AG09309 (cell line): ENCODE data around the gene ATP6V1G2.

ENCODE experiments used
- DNase-seq: peaks from one replicate; pipeline ENCODE4 v3.0.0-alpha.2; 2010; ENCODE audit warnings: low read depth
- H3K4me3 ChIP-seq: 2 replicates; pipeline ENCODE4 v1.5.1; 2011; ENCODE audit warnings: mild to moderate bottlenecking, low read depth, low read length, moderate library complexity; ENCODE audit not compliant: control insufficient read depth
- CTCF ChIP-seq: IDR thresholded peaks from 2 replicates; pipeline ENCODE4 v1.5.1; 2011; ENCODE audit warnings: mild to moderate bottlenecking, low read depth, low read length, inconsistent platforms; ENCODE audit not compliant: insufficient read depth, control insufficient read depth; ENCODE audit errors: missing control alignments

Gene ATP6V1G2

DNA sequence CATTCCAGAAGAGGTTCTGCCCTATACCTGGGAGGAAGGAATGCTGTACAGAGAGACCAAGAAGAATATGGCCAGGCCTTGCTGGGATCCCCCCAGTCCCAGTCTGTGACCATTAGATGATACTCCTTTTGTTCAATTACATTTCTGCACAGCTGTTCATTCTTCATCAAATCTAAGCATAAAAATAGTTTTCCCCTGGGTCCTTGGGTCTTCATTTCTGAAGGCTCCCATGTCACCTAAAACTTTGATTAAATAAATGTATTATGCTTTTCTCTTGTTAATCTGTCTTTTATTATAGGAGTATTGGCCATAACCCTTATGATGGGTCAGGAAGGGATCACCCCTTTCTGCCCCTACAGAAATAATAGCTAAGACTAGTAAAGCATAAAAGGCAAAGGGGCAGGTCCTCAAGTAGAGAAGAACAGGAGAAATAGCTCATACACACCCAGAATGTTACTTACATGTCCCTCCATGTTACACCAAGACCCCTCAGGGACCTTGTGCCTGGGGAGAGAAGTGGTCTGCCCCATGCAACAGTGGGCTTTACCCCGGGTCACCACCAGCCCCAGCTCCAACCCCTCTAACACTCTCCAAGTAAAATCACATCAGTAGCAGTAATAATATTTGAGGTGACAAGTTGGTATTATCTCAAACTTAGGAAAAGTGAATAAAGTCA lies 23.6 kb upstream of the ATP6V1G2 start:
- DNase-seq, result no peak
- no peak for TF ChIP-seq CTCF
- H3K4me3 ChIP-seq, result no peak overlapping the region

DNA sequence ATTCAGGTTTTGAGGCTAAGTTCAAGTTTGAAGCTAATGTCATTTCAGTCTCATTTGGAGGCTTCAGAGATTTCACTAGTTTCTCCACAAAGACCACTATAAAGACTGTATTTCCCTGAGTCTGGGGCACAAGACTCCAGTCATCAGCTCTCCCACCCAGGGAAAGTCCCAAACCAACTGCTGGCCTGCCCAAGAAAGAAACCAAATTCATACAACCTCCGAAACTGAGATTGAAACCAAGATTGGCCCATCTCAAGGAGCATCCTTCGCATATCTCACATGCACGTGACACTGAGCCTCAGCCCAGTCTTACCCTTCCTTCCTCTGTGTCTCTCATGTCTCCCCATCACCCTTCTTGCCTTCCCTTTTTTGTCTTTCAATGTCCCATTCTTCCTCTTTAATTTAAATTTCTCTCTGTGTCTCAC lies 22.1 kb upstream of the ATP6V1G2 start:
- no peak for DNase-seq
- no peak overlapping the region for H3K4me3 ChIP-seq
- no peak for TF ChIP-seq CTCF

GRCh38 chr6:31567531-31568370 lies 21.3 kb upstream of the ATP6V1G2 start:
- H3K4me3 ChIP-seq, result no peak overlapping the region
- no peak for DNase-seq
- TF ChIP-seq CTCF, result no peak

GRCh38 chr6:31560697-31561058 lies 14.3 kb upstream of the ATP6V1G2 start:
- TF ChIP-seq CTCF, result no peak
- DNase-seq, result no peak

GRCh38 chr6:31559958-31560696 lies 13.7 kb upstream of the ATP6V1G2 start:
- no peak for DNase-seq
- no peak for TF ChIP-seq CTCF
- H3K4me3 ChIP-seq, result no peak overlapping the region

More at GRCh38 chr6:31560697-31561058, 14.3 kb upstream of the ATP6V1G2 start:
- no peak overlapping the region for H3K4me3 ChIP-seq

DNA sequence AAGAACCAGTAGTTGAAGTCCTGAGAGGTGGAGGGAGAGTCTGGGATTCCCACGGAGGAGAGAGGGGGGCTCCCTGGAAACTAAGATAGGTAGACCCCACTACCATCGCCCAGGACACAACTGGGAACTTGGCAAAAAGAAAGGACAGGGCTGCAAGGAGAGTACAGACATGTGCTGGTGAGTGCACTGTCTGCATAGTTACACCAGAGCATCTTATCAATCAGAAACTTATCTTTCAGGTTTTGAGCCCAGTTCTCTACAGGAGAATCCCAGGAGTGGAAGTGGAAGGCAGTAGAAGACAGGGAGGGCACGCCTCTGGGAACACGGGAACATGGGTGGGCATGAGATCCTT lies 13.2 kb upstream of the ATP6V1G2 start:
- H3K4me3 ChIP-seq, result no peak overlapping the region
- DNase-seq, result no peak
- TF ChIP-seq CTCF, result no peak
